Smooth muscle cell (in vitro differentiated cells): ENCODE measurements around the gene IGSF3. TPM values are rescaled to one million over a fixed set of nuclear protein-coding genes. Genes with fewer than 3 reads are reported as not detected.

Experiments used
- DNase-seq: peaks from one replicate; lab custom pipeline; 2025; ENCODE audit not compliant: unreplicated experiment; lab: John Stamatoyannopoulos, UW
- H2AFZ ChIP-seq: fragments of 200-600 bp; sonication (generic); 2 replicates; pipeline ENCODE4 v1.6.0; 2016; ENCODE audit warnings: antibody characterized with exemption, low read depth, mild to moderate bottlenecking
- H3F3A ChIP-seq: fragments of 200-600 bp; sonication (generic); 2 replicates; pipeline ENCODE4 v1.6.0; 2017; ENCODE audit warnings: antibody characterized with exemption, low read depth
- H3K27ac ChIP-seq: fragments of 200-600 bp; sonication (generic); 2 replicates; pipeline ENCODE4 v1.5.1; 2016; ENCODE audit warnings: low read depth, mild to moderate bottlenecking
- H3K27me3 ChIP-seq: fragments of 200-600 bp; sonication (generic); 2 replicates; pipeline ENCODE4 v1.6.1; 2016; ENCODE audit warnings: low read depth, mild to moderate bottlenecking
- H3K36me3 ChIP-seq: fragments of 200-600 bp; sonication (generic); 2 replicates; pipeline ENCODE4 v1.5.1; 2016; ENCODE audit warnings: low read depth
- H3K4me1 ChIP-seq: fragments of 200-600 bp; sonication (generic); 2 replicates; pipeline ENCODE4 v1.5.1; 2016; ENCODE audit warnings: low read depth
- H3K4me2 ChIP-seq: fragments of 200-600 bp; sonication (generic); 2 replicates; pipeline ENCODE4 v1.6.0; 2016; ENCODE audit warnings: mild to moderate bottlenecking
- H3K4me3 ChIP-seq: fragments of 200-600 bp; sonication (generic); 2 replicates; pipeline ENCODE4 v1.5.1; 2016; ENCODE audit warnings: mild to moderate bottlenecking
- H3K79me2 ChIP-seq: fragments of 200-600 bp; sonication (generic); 2 replicates; pipeline ENCODE4 v1.6.0; 2016; ENCODE audit warnings: low read depth, mild to moderate bottlenecking
- H3K9ac ChIP-seq: fragments of 200-600 bp; sonication (generic); 2 replicates; pipeline ENCODE4 v1.6.0; 2016; ENCODE audit warnings: low read depth
- H3K9me3 ChIP-seq: fragments of 200-600 bp; sonication (generic); replicated peaks from 2 replicates; pipeline ENCODE4 v1.5.1; 2016; ENCODE audit warnings: low read depth
- H4K20me1 ChIP-seq: fragments of 200-600 bp; sonication (generic); 2 replicates; pipeline ENCODE4 v1.6.0; 2016; ENCODE audit warnings: low read depth
- WGBS: methylation state at CpG from one replicate; pipeline ENCODE4 v1.1.7; 2016; ENCODE audit warnings: low lambda C conversion rate; 5-methylcytosine and 5-hydroxymethylcytosine counted together
- polyA plus RNA-seq: library from polyadenylated mRNA; unstranded; fragments of >200 nt; fragmentation: Nextera tagmentation; extraction: Ambion mirVana; gene quantifications from 2 replicates; pipeline ENCODE4 v1.2.1, GENCODE V29; 2016
- total RNA-seq: library from RNA; depleted of rRNA; stranded (reverse); fragments of >200 nt; gene quantifications from 2 replicates; pipeline ENCODE4 v1.2.3, GENCODE V29; 2014
- TF ChIP-seq, protein P1 (sequence below): fragments of 200-600 bp; sonication (generic); IDR thresholded peaks from 2 replicates; pipeline ENCODE4 v1.5.1; 2017; ENCODE audit warnings: borderline replicate concordance, mild to moderate bottlenecking, antibody characterized with exemption; ENCODE audit not compliant: insufficient read depth, poor library complexity, severe bottlenecking

Gene IGSF3
- total and polyA plus RNA-seq, 2 experiments from 2014 or later, result 11.9 to 28.4 TPM

GRCh38 chr1:116538544-116538943 is 129.0 kb downstream of the IGSF3 start:
- Histone ChIP-seq H3K4me2 (no peak overlapping the region), H3K4me1 (no peaks in the 10 kb centered on the region), H4K20me1 (no peaks in the 10 kb centered on the region), H3K79me2 (no peaks in the 10 kb centered on the region), H3K36me3 (peaks cover 4% of the 10 kb centered on the region), H3K27me3 (no peaks in the 10 kb centered on the region), H3K27ac (peak overlapping the region; percentile 58), H3F3A (no peaks in the 10 kb centered on the region), H2AFZ (no peak overlapping the region), H3K9me3 (no peaks in the 10 kb centered on the region), H3K9ac (no peak overlapping the region), H3K4me3 (no peak overlapping the region)
- TF ChIP-seq, protein P1, sequence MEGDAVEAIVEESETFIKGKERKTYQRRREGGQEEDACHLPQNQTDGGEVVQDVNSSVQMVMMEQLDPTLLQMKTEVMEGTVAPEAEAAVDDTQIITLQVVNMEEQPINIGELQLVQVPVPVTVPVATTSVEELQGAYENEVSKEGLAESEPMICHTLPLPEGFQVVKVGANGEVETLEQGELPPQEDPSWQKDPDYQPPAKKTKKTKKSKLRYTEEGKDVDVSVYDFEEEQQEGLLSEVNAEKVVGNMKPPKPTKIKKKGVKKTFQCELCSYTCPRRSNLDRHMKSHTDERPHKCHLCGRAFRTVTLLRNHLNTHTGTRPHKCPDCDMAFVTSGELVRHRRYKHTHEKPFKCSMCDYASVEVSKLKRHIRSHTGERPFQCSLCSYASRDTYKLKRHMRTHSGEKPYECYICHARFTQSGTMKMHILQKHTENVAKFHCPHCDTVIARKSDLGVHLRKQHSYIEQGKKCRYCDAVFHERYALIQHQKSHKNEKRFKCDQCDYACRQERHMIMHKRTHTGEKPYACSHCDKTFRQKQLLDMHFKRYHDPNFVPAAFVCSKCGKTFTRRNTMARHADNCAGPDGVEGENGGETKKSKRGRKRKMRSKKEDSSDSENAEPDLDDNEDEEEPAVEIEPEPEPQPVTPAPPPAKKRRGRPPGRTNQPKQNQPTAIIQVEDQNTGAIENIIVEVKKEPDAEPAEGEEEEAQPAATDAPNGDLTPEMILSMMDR, result no peak
- no peak for DNase-seq
- 94% methylated on average over 1 of the region's 1 CpG for WGBS

- no peaks in the 10 kb centered on the region for H4K20me1 ChIP-seq
- no peaks in the 10 kb centered on the region for H3K9me3 ChIP-seq
- no peaks in the 10 kb centered on the region for H3F3A ChIP-seq
- TF ChIP-seq, protein P1, result no peak
- peaks cover 4% of the 10 kb centered on the region for H3K36me3 ChIP-seq
- H3K4me2 ChIP-seq, result no peak overlapping the region
- peak overlapping the region; percentile 58 for H3K27ac ChIP-seq
- 97% methylated on average over 1 of the region's 1 CpG for WGBS
- H3K27me3 ChIP-seq, result no peaks in the 10 kb centered on the region
- H3K4me3 ChIP-seq, result no peak overlapping the region
- H2AFZ ChIP-seq, result no peak overlapping the region
- H3K79me2 ChIP-seq, result no peaks in the 10 kb centered on the region
- H3K4me1 ChIP-seq, result no peaks in the 10 kb centered on the region
- DNase-seq, result no peak
- no peak overlapping the region for H3K9ac ChIP-seq
These were observed 129.6 kb downstream of the IGSF3 start for GRCh38 chr1:116537898-116538297.

GRCh38 chr1:116537040-116537831 is 130.3 kb downstream of the IGSF3 start:
- WGBS, result 74% methylated on average over 3 of the region's 3 CpGs

More at GRCh38 chr1:116537040-116537831, 130.3 kb downstream of the IGSF3 start:
- peak overlapping the region; percentile 69 for H3K27ac ChIP-seq
- no peak overlapping the region for H3K9ac ChIP-seq
- H3F3A ChIP-seq, result no peaks in the 10 kb centered on the region
- no peaks in the 10 kb centered on the region for H3K27me3 ChIP-seq
- TF ChIP-seq, protein P1, result no peak
- H2AFZ ChIP-seq, result no peak overlapping the region
- no peak overlapping the region for H3K4me3 ChIP-seq
- H4K20me1 ChIP-seq, result no peaks in the 10 kb centered on the region
- no peak for DNase-seq
- H3K4me1 ChIP-seq, result no peaks in the 10 kb centered on the region
- no peaks in the 10 kb centered on the region for H3K79me2 ChIP-seq
- H3K4me2 ChIP-seq, result no peak overlapping the region
- no peaks in the 10 kb centered on the region for H3K9me3 ChIP-seq
- H3K36me3 ChIP-seq, result peaks cover 4% of the 10 kb centered on the region
